Mesothelial cell of epicardium (in vitro differentiated cells): Measurements from ENCODE around the gene ALPI. TPM values are rescaled to one million over a fixed set of nuclear protein-coding genes. Genes with fewer than 3 reads are reported as not detected.

Experiments used
- DNase-seq, 2 experiments: peaks; one replicate each; pipeline ENCODE4 v3.0.0; 2021; ENCODE audit warnings: low spot score in 2 of 2; ENCODE audit not compliant: unreplicated experiment in 2 of 2
- H3K27ac Mint-ChIP-seq: 2 replicates; pipeline ENCODE4 v1.8.0; 2021; ENCODE audit warnings: mixed read lengths
- H3K27me3 Mint-ChIP-seq: 2 replicates; pipeline ENCODE4 v1.8.0; 2021; ENCODE audit warnings: low read depth, mixed read lengths
- H3K36me3 Mint-ChIP-seq: 2 replicates; pipeline ENCODE4 v1.8.0; 2021; ENCODE audit warnings: mixed read lengths
- H3K4me1 Mint-ChIP-seq: 2 replicates; pipeline ENCODE4 v1.8.0; 2021; ENCODE audit warnings: mixed read lengths
- H3K4me3 Mint-ChIP-seq: 2 replicates; pipeline ENCODE4 v1.8.0; 2021; ENCODE audit warnings: mild to moderate bottlenecking, moderate library complexity, mixed read lengths
- H3K9me3 Mint-ChIP-seq: 2 replicates; pipeline ENCODE4 v1.8.0; 2021; ENCODE audit warnings: mixed read lengths
- total RNA-seq: library from RNA; stranded (reverse); gene quantifications from 3 replicates; pipeline ENCODE4 v1.2.1, GENCODE V29; 2021
- TF ChIP-seq, protein P1 (sequence below): fragments of 200-600 bp; sonication (generic); IDR thresholded peaks from one replicate; pipeline ENCODE4 v1.5.0; 2021; ENCODE audit warnings: antibody characterized with exemption; ENCODE audit not compliant: unreplicated experiment

Gene ALPI
- total RNA-seq, 1 donor from 2014 or later = not detected

DNA sequence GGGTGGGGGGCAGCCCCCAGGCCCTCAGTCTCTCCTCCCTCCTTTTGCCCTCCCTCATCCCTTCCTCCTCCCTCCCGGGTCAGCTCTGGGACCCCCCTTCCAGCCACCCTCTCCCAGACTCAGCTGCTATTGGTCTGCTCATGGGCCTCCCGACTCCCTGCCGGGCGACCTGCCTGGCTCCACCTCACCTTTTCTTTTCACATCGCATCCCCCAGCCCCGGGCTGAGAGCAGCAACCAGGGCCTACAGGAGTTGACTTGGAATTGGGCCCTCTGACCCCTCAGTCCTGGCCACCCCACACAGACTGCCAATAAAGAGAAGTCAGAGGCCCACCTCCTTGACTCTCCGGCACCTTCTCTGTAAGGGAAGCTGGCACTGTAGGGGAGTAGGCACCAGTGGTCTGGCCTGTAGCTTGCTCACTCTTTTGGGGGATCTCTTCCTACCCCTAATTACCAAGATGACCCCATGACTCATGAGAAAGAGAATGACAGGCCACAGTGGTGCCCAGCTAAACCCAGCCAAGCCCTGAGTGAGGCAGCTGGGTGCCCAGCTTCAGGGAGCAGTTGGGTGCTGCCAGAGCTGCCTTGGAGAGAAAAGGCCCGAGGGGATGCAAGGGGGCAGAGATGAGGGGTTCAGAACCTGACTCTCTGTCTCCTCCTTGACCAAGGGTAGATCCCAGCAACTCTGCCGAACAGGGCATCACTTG lies 33.7 kb downstream of the ALPI start:
- DNase-seq = peak in 1 of 2 experiments; percentile 32
- H3K36me3 Mint-ChIP-seq = no peaks in the 10 kb centered on the region
- no peak overlapping the region for H3K4me3 Mint-ChIP-seq
- H3K4me1 Mint-ChIP-seq = peaks cover 4% of the 10 kb centered on the region
- peaks cover 76% of the 10 kb centered on the region for H3K27me3 Mint-ChIP-seq
- H3K27ac Mint-ChIP-seq = no peak overlapping the region
- H3K9me3 Mint-ChIP-seq = no peaks in the 10 kb centered on the region
- TF ChIP-seq, protein P1, sequence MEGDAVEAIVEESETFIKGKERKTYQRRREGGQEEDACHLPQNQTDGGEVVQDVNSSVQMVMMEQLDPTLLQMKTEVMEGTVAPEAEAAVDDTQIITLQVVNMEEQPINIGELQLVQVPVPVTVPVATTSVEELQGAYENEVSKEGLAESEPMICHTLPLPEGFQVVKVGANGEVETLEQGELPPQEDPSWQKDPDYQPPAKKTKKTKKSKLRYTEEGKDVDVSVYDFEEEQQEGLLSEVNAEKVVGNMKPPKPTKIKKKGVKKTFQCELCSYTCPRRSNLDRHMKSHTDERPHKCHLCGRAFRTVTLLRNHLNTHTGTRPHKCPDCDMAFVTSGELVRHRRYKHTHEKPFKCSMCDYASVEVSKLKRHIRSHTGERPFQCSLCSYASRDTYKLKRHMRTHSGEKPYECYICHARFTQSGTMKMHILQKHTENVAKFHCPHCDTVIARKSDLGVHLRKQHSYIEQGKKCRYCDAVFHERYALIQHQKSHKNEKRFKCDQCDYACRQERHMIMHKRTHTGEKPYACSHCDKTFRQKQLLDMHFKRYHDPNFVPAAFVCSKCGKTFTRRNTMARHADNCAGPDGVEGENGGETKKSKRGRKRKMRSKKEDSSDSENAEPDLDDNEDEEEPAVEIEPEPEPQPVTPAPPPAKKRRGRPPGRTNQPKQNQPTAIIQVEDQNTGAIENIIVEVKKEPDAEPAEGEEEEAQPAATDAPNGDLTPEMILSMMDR = no peak

DNA sequence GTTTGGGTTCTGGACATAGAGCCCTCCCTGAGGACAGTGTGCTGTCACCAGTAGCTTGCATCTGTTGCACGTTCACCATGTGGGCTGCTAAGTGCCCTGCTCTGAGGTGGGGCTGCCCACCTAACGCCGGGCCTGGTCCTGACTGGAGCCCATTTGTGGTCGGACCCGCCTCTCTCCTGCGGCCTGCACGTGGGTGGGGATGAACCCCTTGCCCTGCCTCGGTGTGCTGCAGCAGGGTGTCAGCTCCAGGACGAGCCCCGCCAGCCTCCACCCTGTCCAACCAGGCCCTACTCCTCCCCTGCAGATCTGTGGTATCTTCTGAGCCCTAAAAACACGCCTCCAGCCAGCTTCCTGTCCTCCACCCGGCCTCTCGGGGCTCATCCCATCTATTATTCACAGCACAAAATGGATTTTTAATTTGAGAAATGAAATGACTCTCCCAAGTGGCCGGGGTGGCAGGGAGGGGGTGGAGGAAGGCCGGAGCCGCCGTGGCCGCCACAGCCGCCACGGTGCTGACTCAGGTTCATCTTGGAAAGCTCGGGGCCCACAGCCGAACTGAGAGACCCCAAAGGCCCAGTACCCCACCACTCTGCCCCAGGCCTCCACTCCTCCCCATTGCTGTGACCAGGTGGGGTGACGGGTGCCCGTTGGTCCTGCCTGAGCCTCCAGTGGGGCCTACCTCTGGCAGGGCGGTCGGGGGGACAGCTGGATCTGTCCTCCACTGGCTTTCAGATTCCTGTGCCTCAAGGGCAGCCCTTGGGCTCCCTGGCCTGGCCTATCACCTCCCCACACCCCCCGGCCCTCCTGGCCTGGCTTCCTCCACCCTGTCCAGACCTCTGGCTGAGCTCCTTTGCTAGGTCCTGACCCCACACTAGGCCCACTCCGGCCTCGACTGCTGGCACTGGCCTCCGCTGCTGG lies 34.5 kb downstream of the ALPI start:
- Mint-ChIP-seq H3K36me3 (no peaks in the 10 kb centered on the region), H3K27me3 (peaks cover 68% of the 10 kb centered on the region), H3K9me3 (no peaks in the 10 kb centered on the region), H3K4me3 (no peak overlapping the region), H3K27ac (no peak overlapping the region), H3K4me1 (peaks cover under 1% of the 10 kb centered on the region)
- peak in 1 of 2 experiments; percentile 25 for DNase-seq
- TF ChIP-seq, protein P1 = no peak

DNA sequence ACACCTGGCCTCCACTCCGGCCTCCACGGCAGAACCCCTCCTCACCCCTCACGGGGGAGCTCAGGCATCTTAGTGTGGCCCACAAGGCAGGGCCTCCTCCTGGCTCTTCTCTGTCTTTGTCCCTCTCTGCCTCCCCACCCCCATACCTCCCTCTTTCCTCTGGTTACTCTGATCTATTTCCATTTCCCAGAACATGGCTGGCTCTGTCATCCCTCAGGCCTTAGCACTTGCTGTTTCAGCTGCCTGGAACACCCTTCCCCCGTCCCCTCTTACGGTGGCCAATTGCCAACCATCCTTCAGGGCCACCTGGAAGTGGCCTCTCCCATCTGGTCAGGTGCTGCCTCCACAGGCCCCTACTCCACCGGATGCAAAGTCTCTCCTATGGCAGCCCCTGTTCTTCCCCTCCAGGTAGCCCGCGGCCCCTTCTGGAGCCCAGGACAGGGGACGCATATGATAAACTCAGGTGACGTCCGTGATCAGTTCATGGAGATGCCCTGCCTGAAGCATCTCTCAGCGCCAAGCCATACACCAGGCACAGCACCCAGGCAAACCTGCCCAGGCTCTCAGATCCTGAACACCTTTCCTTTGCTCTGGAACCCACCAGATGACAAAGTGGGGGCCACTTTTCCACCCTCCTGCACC lies 35.3 kb downstream of the ALPI start:
- Mint-ChIP-seq H3K27ac (no peak overlapping the region), H3K27me3 (peaks cover 61% of the 10 kb centered on the region)
- TF ChIP-seq, protein P1 = no peak

DNA sequence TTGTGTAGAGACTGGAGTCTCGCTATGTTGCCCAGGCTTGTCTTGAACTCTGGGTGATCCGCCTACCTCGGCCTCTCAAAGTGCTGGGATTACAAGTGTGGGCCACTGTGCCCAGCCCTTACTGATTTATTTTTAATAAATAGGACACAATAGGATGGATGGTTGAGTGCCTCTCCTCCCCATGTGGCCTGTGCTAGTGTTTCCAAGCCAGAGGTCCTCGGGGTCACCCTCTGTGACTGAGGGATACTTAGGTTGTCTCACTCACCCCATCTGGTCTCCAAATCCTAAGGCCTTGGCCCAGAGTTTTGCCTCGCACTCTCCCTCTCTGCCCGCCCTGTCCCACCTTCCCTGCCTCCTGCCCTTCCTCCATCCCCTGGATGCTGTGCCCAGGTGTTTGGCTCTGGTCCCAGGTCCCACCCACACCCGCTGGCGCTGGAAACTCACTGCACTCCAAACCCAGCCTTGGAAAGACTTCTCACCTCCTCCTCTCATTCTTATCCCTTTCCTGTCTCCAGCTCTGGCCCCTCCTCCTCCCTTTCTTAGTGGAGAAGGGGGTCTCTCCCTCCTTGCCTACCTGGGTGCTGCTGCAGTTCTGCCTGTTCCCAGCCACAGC lies 36.4 kb downstream of the ALPI start:
- no peaks in the 10 kb centered on the region for H3K9me3 Mint-ChIP-seq
- H3K4me3 Mint-ChIP-seq = no peak overlapping the region
- H3K4me1 Mint-ChIP-seq = no peaks in the 10 kb centered on the region
- peak in 1 of 2 experiments; percentile 4 for DNase-seq
- peaks cover 54% of the 10 kb centered on the region for H3K27me3 Mint-ChIP-seq
- H3K27ac Mint-ChIP-seq = no peak overlapping the region
- H3K36me3 Mint-ChIP-seq = no peaks in the 10 kb centered on the region
- TF ChIP-seq, protein P1 = no peak

More for the DNA sequence above, 35.3 kb downstream of the ALPI start:
- Mint-ChIP-seq H3K4me3 (no peak overlapping the region), H3K36me3 (no peaks in the 10 kb centered on the region), H3K9me3 (no peaks in the 10 kb centered on the region), H3K4me1 (no peaks in the 10 kb centered on the region)
- no peak for DNase-seq

DNA sequence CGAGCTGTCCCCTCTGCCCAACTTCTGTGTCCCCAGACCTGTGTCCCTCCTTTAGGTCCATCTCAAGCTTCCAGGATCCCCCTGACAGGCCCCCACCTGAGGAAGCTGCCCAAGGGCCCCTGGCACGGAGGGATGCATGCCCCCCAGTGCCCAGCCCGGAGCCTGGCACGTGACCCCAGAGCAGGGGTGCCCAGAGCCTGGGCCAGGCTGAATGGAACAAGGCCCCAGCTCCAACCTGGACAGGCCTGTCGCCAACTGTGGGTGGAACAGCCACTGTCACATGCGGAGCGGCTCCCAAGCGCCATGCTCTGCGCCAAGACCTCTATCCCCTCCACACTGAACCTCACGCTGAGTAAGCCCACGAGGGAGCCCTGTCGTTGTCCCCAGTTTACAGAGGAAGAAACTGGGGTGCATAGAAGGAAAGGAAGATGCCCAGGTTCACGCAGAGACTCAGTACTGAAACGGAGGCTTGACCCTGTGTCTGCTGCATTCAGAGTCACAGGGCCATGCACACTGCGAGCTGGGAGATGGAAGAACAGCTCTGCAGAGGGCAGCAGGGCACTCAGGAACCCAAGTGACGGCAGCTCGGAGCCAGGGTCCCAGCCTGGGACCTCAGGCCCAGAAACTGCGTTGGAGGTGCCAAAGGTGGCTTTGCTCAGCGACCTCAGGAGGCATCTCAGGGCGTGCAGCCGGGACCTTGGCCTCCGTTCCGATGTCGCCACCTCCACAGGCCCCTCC lies 37.2 kb downstream of the ALPI start:
- peak in 1 of 2 experiments; percentile 10 for DNase-seq
- no peaks in the 10 kb centered on the region for H3K9me3 Mint-ChIP-seq

More for the DNA sequence above, 37.2 kb downstream of the ALPI start:
- H3K4me3 Mint-ChIP-seq = no peak overlapping the region
- no peak overlapping the region for H3K27ac Mint-ChIP-seq
- H3K36me3 Mint-ChIP-seq = no peaks in the 10 kb centered on the region
- TF ChIP-seq, protein P1 = no peak
- no peaks in the 10 kb centered on the region for H3K4me1 Mint-ChIP-seq
- H3K27me3 Mint-ChIP-seq = peaks cover 56% of the 10 kb centered on the region
